IPS-NIHi7 (cell line): ENCODE results near the gene ARTN.

ENCODE experiments used
- DNase-seq: peaks from one replicate; pipeline ENCODE4 v3.0.0; 2012; ENCODE audit warnings: mixed read lengths; ENCODE audit errors: extremely low spot score

The ARTN gene

DNA sequence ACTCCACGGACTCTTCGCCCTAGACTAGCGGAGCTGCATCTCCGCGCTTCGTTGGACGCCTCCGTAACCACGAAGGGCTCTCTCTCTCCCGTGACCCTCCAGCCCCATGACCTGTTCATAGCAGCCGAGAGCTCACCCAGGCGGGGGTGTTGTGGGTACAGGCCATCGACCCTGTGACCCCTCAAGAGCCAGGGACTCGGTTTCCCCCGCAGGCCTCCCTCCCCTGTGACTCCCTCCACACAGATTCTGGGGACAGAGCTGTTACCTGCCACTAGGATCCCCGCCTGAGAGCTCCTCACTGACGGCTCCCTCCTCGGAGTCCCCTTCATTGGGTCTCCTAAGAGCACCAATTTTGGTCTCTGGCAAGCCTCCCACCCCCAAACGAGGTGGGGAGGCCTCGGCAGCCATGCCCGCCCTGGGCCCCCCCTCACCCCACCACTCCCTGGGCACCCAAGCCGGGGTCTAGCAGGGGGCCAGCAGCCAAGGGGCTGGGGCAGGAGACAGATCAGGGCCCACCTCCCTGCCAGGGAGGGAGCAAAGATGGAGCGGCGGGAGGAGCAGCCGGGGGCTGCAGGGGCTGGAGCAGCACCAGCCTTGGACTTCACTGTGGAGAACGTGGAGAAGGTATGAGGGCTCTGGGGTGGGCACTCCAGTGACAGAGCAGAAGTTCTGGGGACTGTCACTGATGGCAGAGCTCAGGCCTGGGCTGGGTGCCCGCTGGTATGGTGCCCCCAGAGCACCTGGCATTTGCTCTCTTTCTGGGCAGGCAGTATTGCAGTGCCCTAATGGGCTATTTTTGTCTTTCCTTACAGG lies 13.7 kb downstream of the ARTN start:
- DNase-seq: no peak

DNA sequence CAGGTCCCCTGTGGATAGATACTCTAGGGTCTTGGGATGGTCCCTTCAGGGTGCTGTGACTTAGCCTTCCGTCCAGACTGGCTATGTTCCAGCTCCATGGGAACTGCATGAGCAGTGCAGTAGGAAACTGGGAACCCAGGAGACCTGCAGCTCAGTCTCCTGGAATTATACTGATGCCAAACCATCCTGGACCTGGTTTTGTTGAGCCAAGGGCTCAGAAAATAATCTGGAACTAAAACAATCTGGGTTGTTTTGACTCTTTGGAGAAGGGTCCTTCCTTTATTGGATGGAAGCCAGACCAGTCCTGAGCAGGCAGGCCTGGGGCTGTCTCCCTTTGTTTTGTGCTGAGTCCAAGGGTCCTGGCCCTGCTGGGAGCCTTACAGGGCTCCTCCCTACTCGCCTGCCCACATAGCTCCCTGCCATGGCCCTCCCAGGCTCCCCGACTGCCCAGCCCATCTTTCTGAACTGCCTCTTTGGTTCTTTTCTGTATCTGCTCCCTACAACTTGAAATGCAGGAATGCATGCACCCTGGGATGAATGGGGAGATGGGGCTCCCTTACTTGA lies 14.4 kb downstream of the ARTN start:
- no peak for DNase-seq

DNA sequence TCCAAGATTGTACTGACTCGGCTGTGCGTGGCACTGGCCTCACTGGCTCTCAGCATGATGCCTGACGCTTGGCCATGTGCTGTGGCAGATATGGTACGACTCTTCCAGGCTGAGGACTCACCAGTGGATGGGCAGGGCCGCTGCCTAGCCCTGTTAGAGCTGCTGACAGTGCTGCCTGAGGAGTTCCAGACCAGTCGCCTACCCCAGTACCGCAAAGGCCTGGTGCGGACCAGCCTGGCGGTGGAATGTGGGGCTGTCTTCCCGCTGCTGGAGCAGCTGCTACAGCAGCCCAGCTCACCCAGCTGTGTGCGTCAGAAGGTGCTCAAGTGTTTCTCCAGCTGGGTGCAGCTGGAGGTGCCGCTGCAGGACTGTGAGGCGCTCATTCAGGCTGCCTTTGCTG lies 16.1 kb downstream of the ARTN start:
- no peak for DNase-seq

DNA sequence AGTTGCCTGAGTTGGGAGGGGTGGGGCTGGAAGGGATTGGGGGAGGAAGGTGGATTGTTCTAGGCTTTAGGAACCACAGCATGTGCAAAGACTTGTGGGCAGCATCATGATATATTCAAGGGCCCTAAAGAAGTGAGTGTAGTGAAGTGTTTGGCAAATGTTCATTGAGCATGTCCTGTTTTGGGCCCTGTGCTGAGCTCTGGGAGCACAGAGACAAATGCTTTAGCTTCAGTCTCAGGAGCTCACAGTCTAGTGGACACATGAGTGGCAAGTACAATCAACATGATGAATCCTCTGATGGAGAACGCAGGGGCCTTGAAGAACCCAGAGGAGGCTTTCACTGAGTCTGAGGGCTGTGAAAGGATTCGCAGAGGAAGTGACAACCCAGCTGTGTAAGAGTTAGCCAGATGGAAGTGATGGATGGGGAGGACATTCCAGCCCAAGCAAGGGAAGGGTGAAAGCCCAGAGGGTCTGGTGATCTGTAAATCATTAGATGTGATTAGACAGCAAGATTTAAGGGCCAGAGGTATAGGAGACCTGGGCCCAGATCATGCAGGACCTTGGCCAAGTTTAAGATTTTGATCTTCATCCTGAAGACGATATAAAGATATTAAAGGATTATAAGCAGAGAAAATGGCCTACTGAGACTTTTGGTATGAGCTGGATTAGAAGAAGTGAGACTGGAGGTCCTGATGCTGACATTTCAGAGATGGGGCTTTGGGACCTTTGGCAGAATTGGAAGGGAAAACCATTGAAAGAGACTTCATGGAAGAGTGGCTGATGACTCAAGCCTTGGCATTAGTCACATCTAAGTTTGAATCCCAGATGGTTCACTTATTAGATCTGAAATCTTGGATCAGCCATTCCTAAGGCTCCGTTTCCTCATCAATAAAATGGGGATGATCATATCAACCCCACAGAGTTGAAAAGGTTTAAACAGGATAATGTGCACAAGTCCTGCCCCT lies 17.7 kb downstream of the ARTN start:
- DNase-seq: no peak

DNA sequence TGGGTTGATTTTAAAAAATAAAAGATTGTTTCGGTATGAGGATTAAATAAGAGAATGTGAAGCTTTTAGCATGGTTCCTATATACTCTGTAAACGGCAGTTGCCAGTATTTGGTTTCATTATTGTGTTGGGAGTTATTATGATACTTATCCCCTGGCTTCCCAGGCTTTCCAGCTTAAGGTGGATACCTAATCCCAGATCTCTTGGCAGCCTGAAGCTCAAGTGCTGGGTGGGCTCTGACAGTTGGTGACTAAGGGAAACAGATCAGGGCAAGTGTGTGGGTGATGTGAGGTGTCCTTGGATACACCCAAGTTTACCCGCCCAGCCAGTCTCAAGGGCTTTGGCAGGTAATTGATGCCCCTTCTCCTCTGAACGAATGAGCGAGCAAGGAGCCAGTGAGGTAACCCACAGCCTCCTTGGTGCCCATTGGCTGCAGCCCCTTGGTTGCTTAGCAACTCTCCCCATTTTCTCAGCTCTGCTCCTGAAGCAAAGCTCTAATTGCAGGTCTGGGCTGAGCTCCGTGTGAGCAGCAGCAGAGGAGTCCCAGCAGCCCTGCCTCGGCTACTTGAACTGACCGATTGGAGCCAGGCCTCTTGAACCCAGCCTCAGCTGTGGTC lies 19.2 kb downstream of the ARTN start:
- peak; percentile 86 for DNase-seq

DNA sequence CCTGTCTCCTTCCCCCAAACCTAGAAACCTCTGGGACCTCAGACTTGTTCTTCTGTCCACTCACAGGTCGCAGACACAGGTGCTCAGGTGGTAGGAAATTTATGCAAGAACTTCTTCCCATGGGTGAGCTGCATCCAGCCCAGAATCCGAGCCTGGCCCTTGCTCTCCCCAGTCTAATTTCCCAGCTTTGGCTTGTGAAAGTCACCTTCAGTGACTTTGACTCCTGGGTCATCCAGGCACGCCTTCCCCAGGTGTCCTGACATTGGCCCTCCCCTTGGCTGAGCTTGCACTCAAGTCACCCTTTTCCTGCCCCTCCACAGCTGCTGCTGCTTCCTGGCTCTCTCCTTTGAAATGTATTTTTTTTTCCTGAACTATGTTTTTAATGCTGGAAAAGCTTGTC lies 19.8 kb downstream of the ARTN start:
- no peak for DNase-seq

DNA sequence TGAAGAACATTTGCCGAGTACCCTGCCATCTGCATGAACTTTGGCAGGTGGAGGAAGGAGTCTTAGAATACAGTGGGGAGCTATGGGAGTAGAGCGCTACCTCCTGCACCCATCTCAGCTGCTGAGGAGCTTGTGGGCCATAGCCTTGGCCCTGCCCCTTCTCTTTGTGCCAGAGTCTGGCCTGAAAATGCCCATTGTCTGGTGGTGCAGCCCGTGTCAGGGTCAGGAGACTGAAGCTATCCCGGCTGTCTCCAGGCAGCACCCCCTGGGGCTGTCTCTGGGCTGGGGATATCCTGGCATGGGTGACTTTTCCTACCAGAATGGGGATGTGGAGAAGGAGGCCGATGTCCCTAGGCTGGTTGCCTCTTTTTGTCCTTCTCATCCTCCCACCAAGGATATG lies 20.4 kb downstream of the ARTN start:
- no peak for DNase-seq

DNA sequence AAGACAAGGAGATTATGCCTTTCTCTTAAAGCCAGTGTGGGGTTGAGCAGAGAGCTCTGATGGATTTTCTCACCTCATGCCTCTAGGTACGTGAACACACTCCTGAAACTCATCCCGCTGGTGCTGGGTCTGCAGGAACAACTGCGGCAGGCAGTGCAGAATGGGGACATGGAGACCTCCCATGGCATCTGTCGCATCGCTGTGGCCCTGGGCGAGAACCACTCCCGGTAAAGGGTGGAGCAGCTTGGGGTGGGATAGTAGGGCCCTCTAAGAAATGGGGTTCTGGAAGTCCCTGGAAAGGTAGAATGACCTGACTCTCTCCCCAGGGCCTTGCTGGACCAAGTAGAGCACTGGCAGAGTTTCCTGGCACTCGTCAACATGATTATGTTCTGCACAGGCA lies 22.6 kb downstream of the ARTN start:
- no peak for DNase-seq

DNA sequence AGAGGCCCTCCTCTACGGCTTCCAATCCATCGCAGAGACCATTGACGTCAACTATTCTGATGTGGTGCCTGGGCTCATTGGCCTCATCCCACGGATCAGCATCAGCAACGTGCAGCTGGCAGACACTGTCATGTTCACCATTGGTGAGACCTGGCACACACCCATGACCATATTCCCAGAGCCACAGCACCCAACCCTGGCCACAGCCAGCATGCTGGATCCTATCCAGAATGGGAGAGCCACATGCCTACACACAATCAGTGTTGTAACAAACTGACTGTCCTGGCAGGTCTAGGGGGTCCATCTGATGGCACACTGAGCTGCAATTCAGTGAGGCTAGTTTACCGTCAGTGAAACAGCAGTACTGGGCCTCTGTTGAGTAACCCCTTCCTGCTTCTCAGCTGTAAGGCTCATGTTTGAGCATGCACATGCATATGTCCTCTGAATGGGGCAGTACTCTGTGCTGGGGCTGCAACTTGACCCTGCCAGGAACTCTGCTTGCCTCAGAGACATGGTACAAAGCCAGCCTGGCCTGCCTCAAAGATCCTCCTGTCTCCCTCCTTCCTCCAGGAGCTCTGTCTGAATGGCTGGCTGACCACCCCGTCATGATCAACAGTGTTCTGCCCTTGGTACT lies 23.9 kb downstream of the ARTN start:
- no peak for DNase-seq

DNA sequence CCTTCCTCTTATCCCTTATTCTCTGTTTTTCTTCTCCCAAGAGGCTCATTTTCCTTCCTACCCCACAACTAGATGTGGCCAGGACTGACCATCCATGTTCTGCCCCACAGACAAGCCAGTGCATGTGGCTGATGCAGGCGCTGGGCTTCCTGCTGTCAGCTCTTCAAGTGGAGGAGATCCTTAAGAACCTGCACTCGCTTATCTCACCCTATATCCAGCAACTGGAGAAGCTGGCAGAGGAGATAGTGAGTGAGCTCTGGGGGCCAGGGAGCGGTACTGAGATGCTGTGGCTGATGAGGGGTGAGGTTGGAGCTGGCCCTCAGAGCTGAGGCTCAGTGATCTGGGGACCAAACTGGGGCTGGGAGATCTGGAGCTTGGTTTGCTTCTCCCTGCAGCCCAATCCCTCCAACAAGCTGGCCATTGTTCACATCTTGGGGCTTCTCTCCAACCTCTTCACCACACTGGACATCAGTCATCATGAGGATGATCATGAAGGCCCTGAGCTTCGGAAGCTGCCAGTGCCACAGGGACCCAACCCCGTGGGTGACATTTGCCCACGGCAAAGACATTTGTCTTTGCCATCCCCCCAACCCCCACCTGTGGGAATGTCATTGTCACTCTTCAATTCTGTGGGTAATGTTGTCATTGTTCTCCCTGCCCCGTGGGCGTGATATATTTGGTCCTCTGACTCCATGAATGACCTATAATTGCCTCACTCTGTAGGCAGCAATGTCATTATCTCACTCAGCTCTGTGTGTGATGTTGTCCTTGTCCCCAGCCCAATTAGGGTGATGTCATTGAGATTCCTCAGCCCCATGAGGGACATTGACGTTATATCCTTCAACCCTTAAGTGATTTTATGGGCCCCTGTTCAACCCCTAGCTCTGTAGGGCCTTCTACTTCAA lies 25.0 kb downstream of the ARTN start:
- no peak for DNase-seq

DNA sequence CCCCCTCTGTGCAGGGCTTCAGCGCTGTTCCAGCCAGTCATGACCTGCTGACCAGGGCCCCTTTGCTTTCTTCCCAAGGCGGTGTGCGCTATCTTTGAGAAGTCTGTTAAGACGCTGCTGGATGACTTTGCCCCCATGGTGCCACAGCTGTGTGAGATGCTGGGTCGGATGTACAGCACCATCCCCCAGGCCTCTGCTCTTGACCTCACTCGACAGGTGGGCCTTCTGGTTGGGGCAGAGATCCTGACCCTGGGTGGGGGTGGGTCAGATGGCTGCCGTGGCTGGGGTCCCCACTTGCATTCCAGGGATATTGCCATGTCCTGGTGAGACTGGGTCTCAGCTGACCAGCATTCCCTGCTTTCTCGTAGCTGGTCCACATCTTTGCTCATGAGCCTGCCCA lies 27.2 kb downstream of the ARTN start:
- DNase-seq: no peak

DNA sequence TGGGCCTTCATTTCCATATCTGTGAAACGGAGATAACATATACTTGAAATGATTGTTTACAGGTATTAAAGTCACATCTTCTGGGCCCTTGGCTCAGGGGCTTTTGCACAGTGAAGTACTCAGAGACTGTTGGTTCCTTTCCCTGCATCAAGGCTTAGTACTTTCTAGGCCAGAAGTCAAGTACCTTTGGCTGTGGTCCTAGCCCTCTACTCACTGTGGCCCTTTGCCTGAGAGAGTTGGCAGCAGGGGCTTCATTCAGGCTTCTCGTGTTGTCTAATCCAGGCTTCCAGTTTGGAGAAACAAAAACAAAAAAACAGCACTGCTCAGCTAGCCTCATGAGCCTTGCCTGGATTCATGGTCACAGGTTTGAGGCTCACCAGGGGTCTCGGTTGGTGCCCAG lies 28.1 kb downstream of the ARTN start:
- no peak for DNase-seq

DNA sequence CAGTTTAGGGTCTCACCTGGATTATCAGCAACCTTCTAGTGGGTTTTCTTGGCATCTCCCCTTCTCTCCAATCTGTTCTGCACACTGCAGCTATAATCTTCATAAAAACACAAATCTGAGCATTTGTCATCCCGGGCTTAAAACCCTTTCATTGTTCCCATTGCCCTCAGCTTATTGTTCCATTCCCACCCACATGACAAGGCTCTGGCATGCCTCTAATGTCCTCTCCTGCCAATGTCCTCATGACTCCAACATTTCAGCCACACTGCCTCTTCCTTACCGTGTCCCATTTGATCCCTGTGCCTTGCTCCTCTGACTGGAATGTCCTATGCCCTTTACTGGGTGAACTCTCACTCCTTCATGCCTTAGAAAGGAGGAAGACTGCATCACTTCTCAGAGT lies 28.7 kb downstream of the ARTN start:
- no peak for DNase-seq

DNA sequence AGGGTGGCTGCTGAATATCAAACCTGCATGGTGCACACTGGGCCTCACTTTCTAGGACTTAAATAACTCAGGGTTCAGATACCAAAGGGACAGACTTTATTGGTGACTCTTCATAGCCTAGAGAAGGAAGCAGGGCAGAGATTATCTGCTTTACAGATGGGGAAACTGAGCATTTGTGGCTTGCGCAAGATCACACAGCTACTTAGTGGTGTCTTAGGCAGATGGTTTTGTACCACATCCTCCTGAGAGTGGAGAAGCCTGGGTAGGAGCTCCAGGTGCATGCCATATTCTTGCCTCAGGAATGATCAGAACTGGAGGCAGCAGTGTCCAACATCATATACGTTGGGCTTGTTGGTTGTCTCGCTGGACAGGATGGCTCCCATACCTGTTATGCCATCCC lies 29.4 kb downstream of the ARTN start:
- no peak for DNase-seq

DNA sequence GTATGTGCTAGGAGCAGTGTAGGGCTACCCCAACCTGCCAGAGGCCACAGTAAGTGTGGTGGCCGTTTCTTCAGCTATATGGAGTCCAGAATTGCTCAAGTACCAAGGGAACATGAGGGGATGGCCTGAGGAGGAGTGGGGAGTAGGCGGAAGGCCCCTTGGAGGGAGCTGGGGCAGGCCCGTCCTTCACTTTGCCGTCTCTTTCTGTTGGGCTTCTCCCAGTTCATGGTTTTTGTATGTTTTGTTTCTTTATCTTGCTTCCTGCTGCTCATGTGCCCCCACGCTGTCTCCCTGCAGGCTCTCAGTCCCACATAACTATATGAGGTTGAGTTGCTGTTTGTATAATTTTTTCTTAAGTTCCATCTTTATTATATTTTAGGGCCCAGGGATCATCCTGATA lies 30.3 kb downstream of the ARTN start:
- DNase-seq: no peak

DNA sequence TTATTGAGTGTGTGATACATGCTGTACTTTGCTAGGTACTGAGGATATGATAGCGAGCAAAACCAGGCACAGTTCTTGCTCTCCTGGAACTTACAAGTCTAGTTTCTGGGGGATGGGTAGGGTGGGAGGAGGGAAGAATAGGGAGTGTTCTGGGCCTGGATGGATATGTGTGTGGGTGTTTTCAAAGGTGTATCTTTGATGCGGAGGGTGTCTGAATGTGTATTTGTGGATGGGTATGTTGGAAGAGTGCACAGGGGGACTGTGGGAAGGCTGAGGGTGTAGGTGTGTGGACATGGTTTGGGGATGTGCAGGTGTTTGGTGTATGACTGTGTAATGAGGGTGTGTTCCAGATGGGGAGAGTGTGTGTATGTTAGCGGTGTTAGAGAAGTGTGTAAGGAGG lies 31.7 kb downstream of the ARTN start:
- DNase-seq: no peak

DNA sequence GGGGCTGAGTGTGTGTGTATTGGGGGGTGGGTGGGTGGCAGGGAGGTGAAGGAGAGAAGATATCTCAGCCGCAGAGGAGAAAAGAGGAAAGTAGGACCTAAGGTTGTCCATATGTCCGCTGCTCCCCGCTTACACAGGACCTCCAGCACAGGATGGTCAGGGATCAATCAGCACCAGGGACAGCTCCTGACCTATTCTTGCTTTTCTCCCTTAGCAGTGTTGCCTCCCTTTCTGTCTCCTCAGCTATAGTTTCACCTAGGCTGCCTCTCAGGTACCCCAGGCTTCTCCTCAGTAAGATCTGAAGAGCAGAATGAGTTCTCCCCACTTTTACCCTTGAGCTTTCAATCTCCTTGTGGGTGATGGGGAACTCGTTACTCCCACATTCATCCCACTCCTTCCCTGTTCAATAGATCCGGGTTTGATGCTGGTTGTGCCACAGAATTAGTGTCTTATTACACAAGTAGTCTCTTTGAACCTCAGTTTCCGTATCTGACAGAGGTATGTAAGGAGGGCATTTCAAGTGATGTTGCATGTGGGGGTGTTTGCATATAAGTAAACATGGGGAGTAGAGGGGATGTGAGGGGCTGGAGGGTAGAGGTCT lies 34.8 kb downstream of the ARTN start:
- DNase-seq: peak; percentile 83

DNA sequence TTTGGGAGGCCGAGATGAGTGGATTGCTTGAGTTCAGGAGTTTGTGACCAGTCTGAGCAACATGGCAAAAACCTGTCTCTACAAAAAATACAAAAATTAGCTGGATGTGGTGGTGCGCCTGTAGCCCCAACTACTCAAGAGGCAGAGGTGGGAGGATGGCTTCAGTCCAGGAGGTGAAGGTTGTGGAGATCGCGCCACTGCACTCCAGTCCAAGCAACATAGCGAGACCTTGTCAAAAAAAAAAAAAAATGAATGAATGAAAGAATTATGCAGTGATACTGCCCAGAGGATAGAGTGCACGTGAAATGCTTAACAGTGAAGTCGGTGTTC lies 35.8 kb downstream of the ARTN start:
- DNase-seq: no peak

DNA sequence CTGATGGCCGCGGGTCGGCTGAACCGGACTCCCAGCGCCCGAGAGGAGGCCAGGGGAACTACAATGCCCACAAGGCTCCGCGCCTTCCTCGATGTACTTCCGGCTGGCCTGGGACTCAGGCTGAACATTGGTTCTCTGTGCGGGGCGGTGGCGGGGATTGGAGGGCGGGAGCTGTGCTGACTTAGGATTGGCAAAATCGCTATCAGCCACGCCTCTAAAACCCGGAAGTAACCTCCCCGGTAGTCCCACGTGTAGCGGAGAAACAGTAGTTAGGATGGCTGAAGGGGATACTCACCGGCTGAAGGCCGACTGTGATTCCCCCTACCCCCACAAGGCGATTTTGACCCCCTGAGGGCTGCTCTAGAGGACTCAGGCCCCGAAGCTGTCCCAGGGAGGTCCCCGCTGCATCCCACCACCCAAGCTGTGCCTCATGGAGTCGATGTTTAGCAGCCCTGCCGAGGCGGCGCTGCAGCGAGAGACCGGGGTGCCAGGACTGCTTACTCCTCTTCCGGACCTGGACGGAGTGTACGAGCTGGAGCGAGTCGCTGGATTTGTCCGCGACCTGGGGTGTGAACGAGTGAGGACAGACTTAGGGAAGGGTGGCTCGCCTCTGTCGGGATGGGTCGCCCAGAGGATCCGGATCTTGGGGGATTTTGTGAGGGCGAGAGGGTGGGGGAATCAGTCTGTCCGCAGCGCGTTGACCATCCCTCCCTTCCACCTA lies 36.3 kb downstream of the ARTN start, which contains the start of gene DPH2:
Gene DPH2 (plus strand): TSS at position 265 of the 721 bp plus-strand sequence. CDS start 166 bp downstream, at position 431.
- peak; percentile 100 for DNase-seq

DNA sequence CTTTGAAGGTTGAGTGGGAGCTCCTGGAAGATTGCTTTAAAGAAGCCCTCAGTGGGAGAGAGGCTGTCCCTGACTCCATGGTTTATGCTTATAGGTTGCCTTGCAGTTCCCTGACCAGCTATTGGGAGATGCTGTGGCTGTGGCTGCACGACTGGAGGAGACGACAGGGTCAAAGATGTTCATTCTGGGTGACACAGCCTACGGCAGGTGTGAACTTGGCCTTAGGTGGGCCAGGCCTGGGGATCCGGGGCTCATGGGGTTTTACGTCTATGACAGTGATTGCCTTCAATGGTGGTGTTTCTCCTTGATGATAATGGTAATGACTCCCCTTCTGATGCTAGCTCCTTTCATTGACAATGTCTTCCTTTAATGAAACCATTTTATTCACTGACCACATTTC lies 36.9 kb downstream of the ARTN start:
- no peak for DNase-seq
